Suprapubic skin (tissue), 4 donors: ENCODE data around the gene KCTD1. TPM values are rescaled to one million over a fixed set of nuclear protein-coding genes. Genes with fewer than 3 reads are reported as not detected.

ENCODE experiments used
- DNase-seq, 2 donors: peaks; one replicate each; pipeline ENCODE4 v3.0.0-alpha.2; 2019; ENCODE audit warnings: low spot score in 2 of 2
- H3K27ac ChIP-seq: fragments of 200-600 bp; sonication (generic); one replicate; pipeline ENCODE4 v1.5.1; 2019
- H3K27me3 ChIP-seq: fragments of 200-600 bp; sonication (generic); one replicate; pipeline ENCODE4 v1.5.1; 2019
- H3K36me3 ChIP-seq: fragments of 200-600 bp; sonication (generic); one replicate; pipeline ENCODE4 v1.5.1; 2019
- H3K4me1 ChIP-seq: fragments of 200-600 bp; sonication (generic); one replicate; pipeline ENCODE4 v1.5.1; 2019
- H3K4me3 ChIP-seq: fragments of 200-600 bp; sonication (generic); one replicate; pipeline ENCODE4 v1.5.1; 2019; ENCODE audit warnings: mild to moderate bottlenecking
- H3K9me3 ChIP-seq: fragments of 200-600 bp; sonication (generic); one replicate; pipeline ENCODE4 v1.5.1; 2019
- EP300 ChIP-seq: sonication (generic); formaldehyde crosslinking; IDR thresholded peaks from one replicate; pipeline ENCODE4 v1.6.1; 2017; ENCODE audit warnings: antibody characterized with exemption
- POLR2A ChIP-seq, 2 donors: fragments of 450-650 bp; IDR thresholded peaks; one replicate each; pipeline ENCODE4 v1.6.1; 2017; ENCODE audit warnings: antibody characterized with exemption in 2 of 2, mild to moderate bottlenecking in 2 of 2, moderate library complexity in 2 of 2
- POLR2AphosphoS5 ChIP-seq, 3 donors: sonication (generic); formaldehyde crosslinking; IDR thresholded peaks; one replicate each; pipeline ENCODE4 v1.6.1; 2017; ENCODE audit warnings: antibody characterized with exemption in 3 of 3
- WGBS: methylation state at CpG from one replicate; pipeline ENCODE4 v1.1.5; 2018; 5-methylcytosine and 5-hydroxymethylcytosine counted together
- total RNA-seq, 4 donors: library from RNA; depleted of rRNA; stranded (reverse); fragments of >200 nt; gene quantifications; one replicate each; pipeline ENCODE4 v1.1.0, GENCODE V29; 2016
- TF ChIP-seq, protein P1 (sequence below), 2 donors: fragments of 200-600 bp in 1 of 2; fragments of 450-650 bp in 1 of 2; sonication (generic) in 1 of 2; IDR thresholded peaks; one replicate each; pipeline ENCODE4 v1.5.1; 2016 to 2019; ENCODE audit warnings: antibody characterized with exemption in 2 of 2, mild to moderate bottlenecking in 1 of 2, moderate library complexity in 1 of 2

Gene KCTD1
- total RNA-seq, 4 donors from 2014 or later, result 31.9 to 104 (median 69.7) TPM

DNA sequence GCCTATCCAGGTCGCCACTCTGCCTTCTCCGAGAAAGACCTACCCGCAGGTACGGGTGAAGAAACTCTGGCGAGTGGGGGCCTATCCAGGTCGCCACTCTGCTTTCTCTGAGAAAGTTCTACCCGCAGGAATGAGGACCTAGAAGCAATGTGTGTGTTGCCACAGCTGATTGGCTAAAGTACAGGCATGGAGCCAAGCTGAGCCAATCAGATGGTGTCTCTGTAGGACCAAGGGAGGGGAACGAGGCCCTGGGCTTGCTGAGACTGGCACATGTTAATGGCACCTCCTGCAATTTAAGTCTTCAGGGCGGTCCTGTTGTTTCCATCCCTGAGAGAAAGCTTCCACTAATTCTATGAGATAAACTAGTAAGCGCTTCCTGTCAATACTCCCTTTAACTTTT is 82.3 kb downstream of the KCTD1 start:
- Histone ChIP-seq H3K9me3 (no peaks in the 10 kb centered on the region), H3K36me3 (peaks cover 7% of the 10 kb centered on the region), H3K4me1 (peaks cover 5% of the 10 kb centered on the region), H3K27me3 (no peaks in the 10 kb centered on the region), H3K27ac (no peak overlapping the region), H3K4me3 (no peak overlapping the region)
- 96% methylated on average over 10 of the region's 10 CpGs for whole genome bisulfite sequencing
- no peak for DNase-seq
- no peak for TF ChIP-seq POLR2AphosphoS5 (IDR thresholded peaks at IDR 0.05)
- no peak for TF ChIP-seq POLR2A (IDR thresholded peaks at IDR 0.05)
- no peak for TF ChIP-seq EP300
- TF ChIP-seq, protein P1, sequence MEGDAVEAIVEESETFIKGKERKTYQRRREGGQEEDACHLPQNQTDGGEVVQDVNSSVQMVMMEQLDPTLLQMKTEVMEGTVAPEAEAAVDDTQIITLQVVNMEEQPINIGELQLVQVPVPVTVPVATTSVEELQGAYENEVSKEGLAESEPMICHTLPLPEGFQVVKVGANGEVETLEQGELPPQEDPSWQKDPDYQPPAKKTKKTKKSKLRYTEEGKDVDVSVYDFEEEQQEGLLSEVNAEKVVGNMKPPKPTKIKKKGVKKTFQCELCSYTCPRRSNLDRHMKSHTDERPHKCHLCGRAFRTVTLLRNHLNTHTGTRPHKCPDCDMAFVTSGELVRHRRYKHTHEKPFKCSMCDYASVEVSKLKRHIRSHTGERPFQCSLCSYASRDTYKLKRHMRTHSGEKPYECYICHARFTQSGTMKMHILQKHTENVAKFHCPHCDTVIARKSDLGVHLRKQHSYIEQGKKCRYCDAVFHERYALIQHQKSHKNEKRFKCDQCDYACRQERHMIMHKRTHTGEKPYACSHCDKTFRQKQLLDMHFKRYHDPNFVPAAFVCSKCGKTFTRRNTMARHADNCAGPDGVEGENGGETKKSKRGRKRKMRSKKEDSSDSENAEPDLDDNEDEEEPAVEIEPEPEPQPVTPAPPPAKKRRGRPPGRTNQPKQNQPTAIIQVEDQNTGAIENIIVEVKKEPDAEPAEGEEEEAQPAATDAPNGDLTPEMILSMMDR (IDR thresholded peaks at IDR 0.05), result no peak

DNA sequence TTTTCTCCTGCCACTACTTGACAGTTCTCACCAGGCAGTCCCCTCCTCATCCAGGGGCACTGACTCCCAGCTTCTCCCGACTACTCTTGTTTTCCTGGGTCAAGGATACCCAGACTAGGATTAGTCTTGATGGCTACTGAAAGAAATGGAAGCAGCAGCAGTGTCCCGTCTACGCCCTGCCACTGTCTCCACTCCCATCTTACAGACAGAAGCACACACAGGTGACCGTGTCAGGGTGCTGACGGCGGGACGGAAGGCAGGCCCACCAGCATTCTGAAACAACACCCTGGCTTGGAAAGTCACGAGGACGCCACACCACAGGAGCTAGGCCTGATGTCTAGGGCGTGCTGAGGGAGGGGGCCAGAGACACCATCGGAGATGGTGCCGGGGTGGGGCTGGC is 82.9 kb downstream of the KCTD1 start:
- no peak for TF ChIP-seq POLR2AphosphoS5 (IDR thresholded peaks at IDR 0.05)
- TF ChIP-seq, protein P1 (IDR thresholded peaks at IDR 0.05), result no peak
- TF ChIP-seq EP300, result no peak
- no peak for TF ChIP-seq POLR2A (IDR thresholded peaks at IDR 0.05)
- DNase-seq, result no peak
- H3K4me1 ChIP-seq, result peaks cover 6% of the 10 kb centered on the region
- H3K4me3 ChIP-seq, result no peak overlapping the region
- H3K9me3 ChIP-seq, result no peaks in the 10 kb centered on the region
- 98% methylated on average over 12 of the region's 12 CpGs for WGBS
- peaks cover 4% of the 10 kb centered on the region for H3K36me3 ChIP-seq
- H3K27me3 ChIP-seq, result no peaks in the 10 kb centered on the region
- H3K27ac ChIP-seq, result no peak overlapping the region

DNA sequence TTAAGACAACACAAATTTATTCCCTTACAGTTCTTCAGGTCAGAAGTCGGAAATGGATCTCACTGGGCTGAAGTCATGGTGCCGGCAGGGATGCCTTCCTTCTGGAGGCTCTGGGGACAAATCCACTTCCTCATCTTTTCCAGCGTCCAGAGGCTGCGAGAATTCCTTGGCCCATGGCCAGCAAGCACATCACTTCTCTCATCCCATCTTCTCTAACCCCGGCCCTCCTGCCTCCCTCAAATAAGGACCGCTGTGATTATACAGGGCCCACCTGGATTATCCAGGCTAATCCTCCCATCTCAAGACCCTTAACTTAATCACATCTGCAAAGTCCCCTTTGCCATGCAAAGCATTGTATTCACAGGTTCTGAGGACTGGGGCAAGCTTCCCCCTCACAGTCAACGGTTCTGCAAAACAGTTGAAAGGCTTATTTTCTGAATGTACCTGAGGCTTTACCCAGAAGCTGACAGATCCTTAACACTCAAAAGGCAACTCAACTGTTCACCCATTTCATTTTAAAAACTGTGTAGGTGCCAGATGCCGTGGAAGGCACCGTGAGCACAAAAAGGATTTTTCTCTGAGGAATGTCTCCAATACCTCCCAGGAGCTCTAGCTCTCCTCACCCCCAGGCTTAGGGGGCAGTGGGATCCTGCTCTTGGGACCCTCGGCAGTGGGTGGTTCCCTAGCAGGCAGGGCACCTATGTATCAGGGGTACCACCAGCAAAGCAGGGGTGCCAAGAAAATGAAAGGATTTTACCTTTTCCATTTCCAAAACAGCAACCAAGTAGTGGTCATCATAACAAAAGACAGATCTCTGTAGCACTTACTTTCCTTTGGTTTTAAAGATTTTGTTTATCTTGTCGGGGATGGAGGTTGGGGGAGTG is 84.0 kb downstream of the KCTD1 start:
- 92% methylated on average over 11 of the region's 11 CpGs for WGBS

DNA sequence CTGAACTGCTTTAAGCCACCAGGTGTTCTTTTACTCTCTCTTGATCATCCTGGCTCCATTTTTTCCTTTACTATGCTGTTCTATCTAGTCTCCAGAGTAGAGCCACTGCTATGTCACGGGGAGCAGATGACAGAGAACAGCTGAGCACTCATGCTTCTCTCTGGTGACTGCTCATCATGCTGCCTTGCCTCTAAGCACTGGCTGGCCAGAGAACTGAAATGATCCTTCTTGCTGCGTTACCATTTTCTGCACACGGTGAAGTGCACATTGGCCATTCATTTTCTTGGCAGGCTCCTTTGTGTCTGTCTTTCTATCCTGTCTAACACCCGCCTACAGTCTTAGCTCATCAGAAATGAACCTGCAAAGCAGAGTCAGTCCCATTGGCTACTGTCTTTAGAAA is 86.0 kb downstream of the KCTD1 start:
- TF ChIP-seq EP300 (no peak), POLR2A (IDR thresholded peaks at IDR 0.05) (no peak), POLR2AphosphoS5 (IDR thresholded peaks at IDR 0.05) (no peak)
- TF ChIP-seq, protein P1 (IDR thresholded peaks at IDR 0.05), result no peak
- no peak overlapping the region for H3K4me3 ChIP-seq
- no peak for DNase-seq
- H3K4me1 ChIP-seq, result peaks cover 6% of the 10 kb centered on the region
- no peak overlapping the region for H3K27ac ChIP-seq
- H3K36me3 ChIP-seq, result peaks cover 7% of the 10 kb centered on the region
- WGBS, result 85% methylated on average over 4 of the region's 4 CpGs
- no peaks in the 10 kb centered on the region for H3K27me3 ChIP-seq
- no peaks in the 10 kb centered on the region for H3K9me3 ChIP-seq

More for the DNA sequence above, 84.0 kb downstream of the KCTD1 start:
- TF ChIP-seq POLR2AphosphoS5 (IDR thresholded peaks at IDR 0.05) (no peak), POLR2A (IDR thresholded peaks at IDR 0.05) (no peak), EP300 (no peak)
- TF ChIP-seq, protein P1 (IDR thresholded peaks at IDR 0.05), result no peak
- DNase-seq, result no peak
- no peak overlapping the region for H3K27ac ChIP-seq
- peaks cover 6% of the 10 kb centered on the region for H3K4me1 ChIP-seq
- no peaks in the 10 kb centered on the region for H3K9me3 ChIP-seq
- H3K4me3 ChIP-seq, result no peak overlapping the region
- H3K36me3 ChIP-seq, result peaks cover 4% of the 10 kb centered on the region
- H3K27me3 ChIP-seq, result no peaks in the 10 kb centered on the region

DNA sequence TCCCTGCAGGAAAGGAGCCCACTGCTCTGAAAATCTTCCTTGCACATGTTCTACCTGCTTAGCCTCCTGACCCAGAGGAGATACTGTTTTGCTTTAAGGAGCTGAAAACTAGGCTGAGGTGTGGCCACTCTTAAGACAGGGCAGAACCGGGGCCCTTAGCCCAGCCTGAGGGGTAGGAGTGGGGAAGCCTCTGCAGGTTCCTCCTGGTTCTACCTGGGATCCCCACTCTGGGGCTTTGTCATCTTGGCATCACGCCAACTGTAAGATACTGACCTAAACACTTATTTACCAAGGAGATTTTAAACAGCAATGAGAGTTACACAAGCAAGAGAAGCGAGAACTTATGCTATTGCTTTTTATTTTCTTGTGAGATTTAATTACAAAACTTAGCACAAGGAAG is 86.9 kb downstream of the KCTD1 start:
- Histone ChIP-seq H3K4me1 (peaks cover 6% of the 10 kb centered on the region), H3K27ac (no peak overlapping the region), H3K27me3 (no peaks in the 10 kb centered on the region), H3K36me3 (peaks cover 7% of the 10 kb centered on the region), H3K4me3 (no peak overlapping the region), H3K9me3 (no peaks in the 10 kb centered on the region)
- no peak for DNase-seq
- WGBS, result 59% methylated on average over 3 of the region's 3 CpGs
- TF ChIP-seq EP300 (no peak), POLR2AphosphoS5 (IDR thresholded peaks at IDR 0.05) (no peak), POLR2A (IDR thresholded peaks at IDR 0.05) (no peak)
- TF ChIP-seq, protein P1 (IDR thresholded peaks at IDR 0.05), result no peak
